Progenitor cell of endocrine pancreas (in vitro differentiated cells): ENCODE results near the gene SCGB1D2. TPM values are rescaled to one million over a fixed set of nuclear protein-coding genes. Genes with fewer than 3 reads are reported as not detected.
"Not testable (repeated sequence)": the region's sequence is repeated elsewhere in the genome, so short reads cannot be mapped to it uniquely, and the experiment has no call there.

Source experiments
- DNase-seq: peaks from one replicate; pipeline ENCODE4 v3.0.0; 2021; ENCODE audit warnings: low spot score; ENCODE audit not compliant: unreplicated experiment
- H3K27ac Mint-ChIP-seq: 2 replicates; pipeline ENCODE4 v1.8.0; 2021; ENCODE audit warnings: mild to moderate bottlenecking, moderate library complexity, mixed read lengths
- H3K27me3 Mint-ChIP-seq: 2 replicates; pipeline ENCODE4 v1.8.0; 2021; ENCODE audit warnings: mixed read lengths
- H3K36me3 Mint-ChIP-seq: 2 replicates; pipeline ENCODE4 v1.8.0; 2022; ENCODE audit warnings: mixed read lengths; ENCODE audit not compliant: insufficient read depth
- H3K4me1 Mint-ChIP-seq: 2 replicates; pipeline ENCODE4 v1.8.0; 2021; ENCODE audit warnings: low read depth, mixed read lengths
- H3K4me3 Mint-ChIP-seq: 2 replicates; pipeline ENCODE4 v1.8.0; 2021; ENCODE audit warnings: low read depth, mild to moderate bottlenecking, moderate library complexity, mixed read lengths
- H3K9me3 Mint-ChIP-seq: 2 replicates; pipeline ENCODE4 v1.8.0; 2021; ENCODE audit warnings: low read depth, mixed read lengths
- long read RNA-seq: library from polyadenylated mRNA; unstranded; transcript quantifications from one replicate; pipeline ENCODE4 v2.0.0, GENCODE V29; 2020
- total RNA-seq: library from RNA; stranded (reverse); gene quantifications from 2 replicates; pipeline ENCODE4 v1.2.1, GENCODE V29; 2021
- TF ChIP-seq, protein P1 (sequence below): fragments of 200-600 bp; sonication (generic); IDR thresholded peaks from one replicate; pipeline ENCODE4 v1.5.0; 2021; ENCODE audit warnings: antibody characterized with exemption, mild to moderate bottlenecking; ENCODE audit not compliant: unreplicated experiment

The SCGB1D2 gene, protein sequence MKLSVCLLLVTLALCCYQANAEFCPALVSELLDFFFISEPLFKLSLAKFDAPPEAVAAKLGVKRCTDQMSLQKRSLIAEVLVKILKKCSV
- not detected in 2 replicates for total RNA-seq
- long read RNA-seq: 0 reads

DNA sequence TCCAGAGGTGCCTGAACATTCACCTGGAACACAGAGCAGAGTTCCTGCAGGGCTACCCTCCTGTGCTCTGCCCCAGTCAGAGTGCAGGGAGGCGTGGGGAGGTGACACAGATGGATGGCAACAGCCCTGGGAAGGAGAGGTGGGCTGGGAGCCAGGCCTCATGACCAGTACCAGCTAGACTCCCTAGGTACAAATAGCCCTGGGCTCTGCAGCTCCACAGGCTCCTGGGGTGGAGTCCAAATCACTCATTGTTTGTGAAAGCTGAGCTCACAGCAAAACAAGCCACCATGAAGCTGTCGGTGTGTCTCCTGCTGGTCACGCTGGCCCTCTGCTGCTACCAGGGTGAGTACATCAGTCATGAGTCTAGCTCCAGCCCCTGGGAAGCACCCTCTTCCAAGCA, at the start of gene SCGB1D2:
Gene SCGB1D2 (plus strand): TSS at position 219 of the 400 bp plus-strand sequence. CDS start 69 bp downstream, at position 288.
- TF ChIP-seq, protein P1, sequence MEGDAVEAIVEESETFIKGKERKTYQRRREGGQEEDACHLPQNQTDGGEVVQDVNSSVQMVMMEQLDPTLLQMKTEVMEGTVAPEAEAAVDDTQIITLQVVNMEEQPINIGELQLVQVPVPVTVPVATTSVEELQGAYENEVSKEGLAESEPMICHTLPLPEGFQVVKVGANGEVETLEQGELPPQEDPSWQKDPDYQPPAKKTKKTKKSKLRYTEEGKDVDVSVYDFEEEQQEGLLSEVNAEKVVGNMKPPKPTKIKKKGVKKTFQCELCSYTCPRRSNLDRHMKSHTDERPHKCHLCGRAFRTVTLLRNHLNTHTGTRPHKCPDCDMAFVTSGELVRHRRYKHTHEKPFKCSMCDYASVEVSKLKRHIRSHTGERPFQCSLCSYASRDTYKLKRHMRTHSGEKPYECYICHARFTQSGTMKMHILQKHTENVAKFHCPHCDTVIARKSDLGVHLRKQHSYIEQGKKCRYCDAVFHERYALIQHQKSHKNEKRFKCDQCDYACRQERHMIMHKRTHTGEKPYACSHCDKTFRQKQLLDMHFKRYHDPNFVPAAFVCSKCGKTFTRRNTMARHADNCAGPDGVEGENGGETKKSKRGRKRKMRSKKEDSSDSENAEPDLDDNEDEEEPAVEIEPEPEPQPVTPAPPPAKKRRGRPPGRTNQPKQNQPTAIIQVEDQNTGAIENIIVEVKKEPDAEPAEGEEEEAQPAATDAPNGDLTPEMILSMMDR: no peak
- Mint-ChIP-seq H3K4me3 (no peak within 1 kb of the TSS), H3K9me3 (no peaks in the 10 kb centered on the region), H3K27ac (no peak within 1 kb of the TSS), H3K4me1 (no peaks in the 10 kb centered on the region), H3K27me3 (peaks cover 27% of the 10 kb centered on the region), H3K36me3 (no peaks in the 10 kb centered on the region)
- DNase-seq: no peak

DNA sequence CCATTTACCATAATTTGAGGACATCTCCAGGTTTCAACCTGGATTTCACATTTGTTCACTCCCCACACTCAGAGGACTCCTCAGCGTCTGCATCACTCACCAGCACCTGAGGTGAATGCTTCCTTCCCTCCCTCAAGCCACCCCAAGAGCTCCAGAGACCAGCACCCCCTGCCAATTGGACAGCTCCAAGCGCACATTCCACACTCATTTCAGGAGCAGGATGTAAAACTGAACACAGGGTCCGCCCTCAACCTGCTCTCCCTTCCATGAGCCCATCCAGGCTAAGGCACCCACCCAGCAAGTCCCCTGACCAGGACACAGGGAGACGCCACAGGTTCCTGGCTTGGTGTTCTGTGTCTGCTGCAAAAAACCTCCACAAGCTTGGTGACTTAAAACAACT, 48.1 kb upstream of the SCGB1D2 start:
- H3K27ac Mint-ChIP-seq: no peak overlapping the region
- DNase-seq: peak; percentile 54
- TF ChIP-seq, protein P1: no peak
- peaks cover 12% of the 10 kb centered on the region for H3K4me1 Mint-ChIP-seq
- peaks cover 12% of the 10 kb centered on the region for H3K27me3 Mint-ChIP-seq
- no peak overlapping the region for H3K4me3 Mint-ChIP-seq
- H3K9me3 Mint-ChIP-seq: no peaks in the 10 kb centered on the region
- H3K36me3 Mint-ChIP-seq: no peaks in the 10 kb centered on the region

DNA sequence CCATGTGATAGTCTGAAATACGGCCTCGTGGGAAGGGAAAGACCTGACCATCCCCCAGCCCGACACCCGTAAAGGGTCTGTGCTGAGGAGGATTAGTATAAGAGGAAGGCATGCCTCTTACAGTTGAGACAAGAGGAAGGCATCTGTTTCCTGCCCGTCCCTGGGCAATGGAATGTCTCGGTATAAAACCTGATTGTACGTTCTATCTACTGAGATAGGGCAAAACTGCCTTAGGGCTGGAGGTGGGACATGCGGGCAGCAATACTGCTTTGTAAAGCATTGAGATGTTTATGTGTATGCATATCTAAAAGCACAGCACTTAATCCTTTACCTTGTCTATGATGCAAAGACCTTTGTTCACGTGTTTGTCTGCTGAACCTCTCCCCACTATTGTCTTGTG, 47.0 kb upstream of the SCGB1D2 start:
- not testable (repeated sequence) for H3K27me3 Mint-ChIP-seq, H3K4me3 Mint-ChIP-seq, DNase-seq, H3K27ac Mint-ChIP-seq, H3K36me3 Mint-ChIP-seq, H3K9me3 Mint-ChIP-seq
- H3K4me1 Mint-ChIP-seq: peaks cover 12% of the 10 kb centered on the region

DNA sequence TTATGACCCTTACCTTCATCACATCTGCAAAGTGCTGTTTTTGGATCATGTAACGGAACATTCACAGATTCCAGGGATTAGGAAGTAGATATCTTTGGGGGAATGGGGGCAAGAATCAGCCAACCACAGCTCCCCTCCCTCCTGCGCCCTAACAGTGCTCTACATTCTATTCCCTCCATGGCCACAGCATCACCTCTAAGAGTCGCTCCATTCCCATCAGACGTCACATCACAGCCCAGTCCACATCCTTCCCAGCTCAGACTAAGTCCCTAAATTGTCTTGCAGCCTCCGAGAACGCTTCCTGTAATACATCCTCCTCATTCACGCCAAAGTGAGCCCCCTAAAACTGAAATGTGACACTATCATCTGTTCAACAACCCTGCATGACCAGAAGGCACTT, 46.1 kb upstream of the SCGB1D2 start:
- Mint-ChIP-seq H3K36me3 (no peaks in the 10 kb centered on the region), H3K27me3 (peaks cover 6% of the 10 kb centered on the region), H3K4me1 (peaks cover 12% of the 10 kb centered on the region), H3K27ac (no peak overlapping the region), H3K4me3 (no peak overlapping the region), H3K9me3 (no peaks in the 10 kb centered on the region)
- no peak for DNase-seq
- TF ChIP-seq, protein P1: no peak

DNA sequence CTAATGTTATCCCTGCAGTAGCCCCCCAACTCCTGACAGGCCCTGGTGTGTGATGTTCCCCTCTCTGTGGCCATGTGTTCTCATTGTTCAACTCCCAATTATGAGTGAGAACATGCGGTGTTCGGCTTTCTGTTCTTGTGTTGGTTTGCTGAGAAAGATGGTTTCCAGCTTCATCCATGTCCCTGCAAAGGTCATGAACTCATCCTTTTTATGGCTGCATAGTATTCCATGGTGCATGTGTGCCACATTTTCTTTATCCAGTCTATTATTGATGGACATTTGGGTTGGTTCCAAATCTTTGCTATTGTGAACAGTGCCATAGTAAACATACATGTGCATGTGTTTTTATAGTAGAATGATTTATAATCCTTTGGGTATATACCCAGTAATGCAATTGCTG, 44.6 kb upstream of the SCGB1D2 start:
- H3K4me3 Mint-ChIP-seq, DNase-seq, H3K27ac Mint-ChIP-seq, H3K27me3 Mint-ChIP-seq, H3K36me3 Mint-ChIP-seq, H3K9me3 Mint-ChIP-seq: not testable (repeated sequence)
- peaks cover 12% of the 10 kb centered on the region for H3K4me1 Mint-ChIP-seq

DNA sequence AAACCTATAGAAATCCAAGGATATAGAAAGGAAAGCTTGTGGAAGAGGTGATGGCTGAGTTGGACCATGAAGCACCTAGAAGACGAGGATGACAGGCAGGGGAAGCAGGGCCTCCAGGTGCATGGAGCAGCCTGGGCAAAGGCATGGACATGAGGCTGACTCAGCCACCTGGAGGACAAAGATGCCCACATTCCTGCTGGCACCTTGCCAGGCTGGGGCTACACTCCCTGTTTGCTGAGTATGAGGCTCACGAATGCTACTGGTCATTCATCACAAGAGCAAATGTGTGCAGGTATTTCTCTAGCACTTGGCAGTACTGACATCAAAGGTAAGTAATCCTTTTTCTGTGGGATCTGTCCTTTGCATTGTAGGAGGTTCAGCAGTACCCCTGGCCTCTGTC, 40.7 kb upstream of the SCGB1D2 start:
- DNase-seq: no peak
- Mint-ChIP-seq H3K4me1 (no peaks in the 10 kb centered on the region), H3K36me3 (no peaks in the 10 kb centered on the region), H3K4me3 (no peak overlapping the region), H3K27ac (no peak overlapping the region), H3K9me3 (no peaks in the 10 kb centered on the region), H3K27me3 (peaks cover 16% of the 10 kb centered on the region)
- TF ChIP-seq, protein P1: no peak
